ENCODE measurements around the gene RABGGTA. TPM values are rescaled to one million over a fixed set of nuclear protein-coding genes. Genes with fewer than 3 reads are reported as not detected.
"Not testable (repeated sequence)": the region's sequence is repeated elsewhere in the genome, so short reads cannot be mapped to it uniquely, and the experiment has no call there.

Gene RABGGTA
- total RNA-seq, 1 experiment from 2014 or later, result 35.3 TPM

GRCh38 chr14:24226473-24226872, 44.9 kb downstream of the RABGGTA start:
- DNase-seq, result no peak
- intact Hi-C loops (cut with micrococcal nuclease; ENCODE audit: unreplicated experiment), result no loop called here
- H3K4me1 Mint-ChIP-seq (ENCODE audit: low read depth, unreplicated experiment), result peaks cover 9% of the 10 kb centered on the region
- no peak overlapping the region for H3K27ac Mint-ChIP-seq (ENCODE audit: unreplicated experiment)
- H3K36me3 Mint-ChIP-seq (ENCODE audit: insufficient read depth, unreplicated experiment), result peaks cover 10% of the 10 kb centered on the region
- CTCF ChIA-PET, result no interaction called here
- H3K9me3 Mint-ChIP-seq (ENCODE audit: low read depth, unreplicated experiment), result no peaks in the 10 kb centered on the region
- TF ChIP-seq CTCF (IDR thresholded peaks at IDR 0.05; ENCODE audit: unreplicated experiment), result no peak
- H3K4me3 Mint-ChIP-seq (ENCODE audit: low read depth, unreplicated experiment), result no peak overlapping the region
- BruUV-seq (replicated peaks), result no TSS peak
- no peaks in the 10 kb centered on the region for H3K27me3 Mint-ChIP-seq (ENCODE audit: unreplicated experiment)

GRCh38 chr14:24224618-24225071, 46.8 kb downstream of the RABGGTA start:
- no peak overlapping the region for H3K27ac Mint-ChIP-seq (ENCODE audit: unreplicated experiment)
- TF ChIP-seq CTCF (IDR thresholded peaks at IDR 0.05; ENCODE audit: unreplicated experiment), result no peak

GRCh38 chr14:24222987-24223386, 48.4 kb downstream of the RABGGTA start:
- CTCF ChIA-PET; H3K4me3 Mint-ChIP-seq (ENCODE audit: low read depth, unreplicated experiment): not testable (repeated sequence)

More at GRCh38 chr14:24224618-24225071, 46.8 kb downstream of the RABGGTA start:
- DNase-seq, result no peak
- CTCF ChIA-PET, result no interaction called here
- no peaks in the 10 kb centered on the region for H3K27me3 Mint-ChIP-seq (ENCODE audit: unreplicated experiment)
- no peaks in the 10 kb centered on the region for H3K9me3 Mint-ChIP-seq (ENCODE audit: low read depth, unreplicated experiment)
- intact Hi-C loops (cut with micrococcal nuclease; ENCODE audit: unreplicated experiment), result no loop called here
- H3K4me3 Mint-ChIP-seq (ENCODE audit: low read depth, unreplicated experiment), result no peak overlapping the region
- no TSS peak for BruUV-seq (replicated peaks)
- H3K4me1 Mint-ChIP-seq (ENCODE audit: low read depth, unreplicated experiment), result peaks cover 9% of the 10 kb centered on the region
- peaks cover 9% of the 10 kb centered on the region for H3K36me3 Mint-ChIP-seq (ENCODE audit: insufficient read depth, unreplicated experiment)

GRCh38 chr14:24219521-24219920, 51.9 kb downstream of the RABGGTA start:
- H3K9me3 Mint-ChIP-seq (ENCODE audit: low read depth, unreplicated experiment), result no peaks in the 10 kb centered on the region
- CTCF ChIA-PET, result interaction anchor here (0.6 kb wide), 1 partner anchor 9 kb away, joined by 4 read pairs; no protein-coding TSS in a partner anchor
- no peak overlapping the region for H3K27ac Mint-ChIP-seq (ENCODE audit: unreplicated experiment)

More at GRCh38 chr14:24222987-24223386, 48.4 kb downstream of the RABGGTA start:
- intact Hi-C loops (cut with micrococcal nuclease; ENCODE audit: unreplicated experiment); H3K36me3 Mint-ChIP-seq (ENCODE audit: insufficient read depth, unreplicated experiment); H3K27me3 Mint-ChIP-seq (ENCODE audit: unreplicated experiment); H3K27ac Mint-ChIP-seq (ENCODE audit: unreplicated experiment); BruUV-seq (replicated peaks); H3K9me3 Mint-ChIP-seq (ENCODE audit: low read depth, unreplicated experiment); H3K4me1 Mint-ChIP-seq (ENCODE audit: low read depth, unreplicated experiment); DNase-seq: not testable (repeated sequence)

More at GRCh38 chr14:24219521-24219920, 51.9 kb downstream of the RABGGTA start:
- intact Hi-C loops (cut with micrococcal nuclease; ENCODE audit: unreplicated experiment), result no loop called here
- peaks cover 2% of the 10 kb centered on the region for H3K4me1 Mint-ChIP-seq (ENCODE audit: low read depth, unreplicated experiment)
- no peak for TF ChIP-seq CTCF (IDR thresholded peaks at IDR 0.05; ENCODE audit: unreplicated experiment)
- DNase-seq, result no peak
- H3K4me3 Mint-ChIP-seq (ENCODE audit: low read depth, unreplicated experiment), result no peak overlapping the region
- peaks cover 22% of the 10 kb centered on the region for H3K36me3 Mint-ChIP-seq (ENCODE audit: insufficient read depth, unreplicated experiment)
- no peaks in the 10 kb centered on the region for H3K27me3 Mint-ChIP-seq (ENCODE audit: unreplicated experiment)
- BruUV-seq (replicated peaks), result no TSS peak
